Neural cell (in vitro differentiated cells): ENCODE data around the gene FAM53A. TPM values are rescaled to one million over a fixed set of nuclear protein-coding genes. Genes with fewer than 3 reads are reported as not detected.

Source experiments
- H2AFZ ChIP-seq: fragments of 200-600, 300-800 bp; sonication (generic), shearing (Covaris generic); 2 replicates; pipeline ENCODE4 v1.6.0; 2014; ENCODE audit warnings: low read depth, mild to moderate bottlenecking, antibody characterized with exemption, low read length, moderate library complexity
- H3F3A ChIP-seq: fragments of 200-600 bp; shearing (Covaris generic); 2 replicates; pipeline ENCODE4 v1.6.1; 2016; ENCODE audit warnings: mild to moderate bottlenecking, moderate library complexity, mixed read lengths, antibody characterized with exemption, low read length; ENCODE audit not compliant: insufficient read depth, poor library complexity, severe bottlenecking
- H3K27ac ChIP-seq: fragments of 200-600, 300-800 bp; sonication (generic), shearing (Covaris generic); 2 replicates; pipeline ENCODE4 v1.5.1; 2014; ENCODE audit warnings: mild to moderate bottlenecking, low read length, moderate library complexity
- H3K27me3 ChIP-seq: fragments of 300-800, 200-600 bp; sonication (generic), shearing (Covaris generic); 2 replicates; pipeline ENCODE4 v1.6.0; 2014; ENCODE audit warnings: mild to moderate bottlenecking, low read depth, low read length, moderate library complexity; ENCODE audit not compliant: insufficient read depth
- H3K36me3 ChIP-seq: fragments of 300-800, 200-600 bp; sonication (generic), shearing (Covaris generic); 2 replicates; pipeline ENCODE4 v1.5.1; 2014; ENCODE audit warnings: mild to moderate bottlenecking, antibody characterized with exemption, low read length, moderate library complexity; ENCODE audit not compliant: insufficient read depth
- H3K4me2 ChIP-seq: fragments of 300-800, 200-600 bp; sonication (generic), shearing (Covaris generic); 2 replicates; pipeline ENCODE4 v1.6.0; 2014; ENCODE audit warnings: mild to moderate bottlenecking, low read length
- H3K4me3 ChIP-seq: fragments of 300-800, 200-600 bp; sonication (generic), shearing (Covaris generic); 2 replicates; pipeline ENCODE4 v1.5.1; 2014; ENCODE audit warnings: mild to moderate bottlenecking, low read length, moderate library complexity
- H3K79me2 ChIP-seq: fragments of 200-600 bp; shearing (Covaris generic); replicated peaks from 2 replicates; pipeline ENCODE4 v1.6.0; 2014; ENCODE audit warnings: mild to moderate bottlenecking, low read length, moderate library complexity; ENCODE audit not compliant: insufficient read depth
- H3K9ac ChIP-seq: fragments of 300-800, 200-600 bp; sonication (generic), shearing (Covaris generic); 2 replicates; pipeline ENCODE4 v1.6.1; 2016; ENCODE audit warnings: mild to moderate bottlenecking, low read length, mixed read lengths
- H3K9me2 ChIP-seq: fragments of 200-600 bp; shearing (Covaris generic); 2 replicates; pipeline ENCODE4 v1.6.1; 2016; ENCODE audit warnings: mild to moderate bottlenecking, low read length, mixed read lengths; ENCODE audit not compliant: insufficient read depth
- H3K9me3 ChIP-seq: fragments of 200-600, 300-800 bp; sonication (generic), shearing (Covaris generic); 2 replicates; pipeline ENCODE4 v1.6.1; 2016; ENCODE audit warnings: mild to moderate bottlenecking, mixed run types, low read length, moderate library complexity, mixed read lengths
- H4K20me1 ChIP-seq: fragments of 200-600 bp; shearing (Covaris generic); 2 replicates; pipeline ENCODE4 v1.6.1; 2016; ENCODE audit warnings: mild to moderate bottlenecking, mixed run types; ENCODE audit not compliant: insufficient read depth
- CTCF ChIP-seq: fragments of 450-650 bp; IDR thresholded peaks from 2 replicates; pipeline ENCODE4 v1.5.1; 2014; ENCODE audit warnings: antibody characterized with exemption, mild to moderate bottlenecking, moderate library complexity; ENCODE audit not compliant: poor library complexity, severe bottlenecking
- EP300 ChIP-seq: fragments of 450-650 bp; conservative IDR thresholded peaks from 2 replicates; pipeline ENCODE4 v1.6.1; 2014; ENCODE audit warnings: antibody characterized with exemption, mild to moderate bottlenecking, moderate library complexity; ENCODE audit not compliant: poor library complexity, severe bottlenecking
- EZH2 ChIP-seq: fragments of 200-600, 300-800 bp; shearing (Covaris generic), sonication (generic); IDR thresholded peaks from 2 replicates; pipeline ENCODE4 v1.6.1; 2014; ENCODE audit warnings: antibody characterized with exemption, low read length, borderline replicate concordance, mild to moderate bottlenecking; ENCODE audit not compliant: insufficient read depth, poor library complexity, severe bottlenecking
- MXI1 ChIP-seq: fragments of 450-650 bp; conservative IDR thresholded peaks from 2 replicates; pipeline ENCODE4 v1.6.1; 2014; ENCODE audit warnings: antibody characterized with exemption, mild to moderate bottlenecking; ENCODE audit not compliant: poor library complexity, severe bottlenecking
- POLR2AphosphoS5 ChIP-seq: IDR thresholded peaks from 2 replicates; pipeline ENCODE4 v1.6.1; 2012
- RAD21 ChIP-seq: fragments of 450-650 bp; conservative IDR thresholded peaks from 2 replicates; pipeline ENCODE4 v1.6.1; 2014; ENCODE audit warnings: antibody characterized with exemption, mild to moderate bottlenecking, moderate library complexity
- REST ChIP-seq: IDR thresholded peaks from 2 replicates; pipeline ENCODE4 v1.6.1; 2012; ENCODE audit warnings: borderline replicate concordance
- SMC3 ChIP-seq: fragments of 450-650 bp; conservative IDR thresholded peaks from 2 replicates; pipeline ENCODE4 v1.6.1; 2014; ENCODE audit warnings: antibody characterized with exemption, mild to moderate bottlenecking, moderate library complexity; ENCODE audit not compliant: poor library complexity
- TAF1 ChIP-seq: IDR thresholded peaks from 2 replicates; pipeline ENCODE4 v1.6.1; 2012; ENCODE audit warnings: low read depth
- polyA plus RNA-seq: library from polyadenylated mRNA; depleted of rRNA; stranded (reverse); fragments of >200 nt; gene quantifications from 2 replicates; pipeline ENCODE4 v1.2.3, GENCODE V29; 2014

FAM53A gene
- polyA plus RNA-seq, 1 donor from 2014 or later, result not detected

- no peaks in the 10 kb centered on the region for H3K9me2 ChIP-seq
Observed at GRCh38 chr4:1630266-1630665, 53.8 kb downstream of the FAM53A start.

GRCh38 chr4:1629699-1630083, 54.4 kb downstream of the FAM53A start:
- no peaks in the 10 kb centered on the region for H3K79me2 ChIP-seq
- no peaks in the 10 kb centered on the region for H4K20me1 ChIP-seq
- H3K9me2 ChIP-seq, result no peaks in the 10 kb centered on the region
- H3K36me3 ChIP-seq, result no peaks in the 10 kb centered on the region
- no peaks in the 10 kb centered on the region for H3K9me3 ChIP-seq
- H3K4me3 ChIP-seq, result no peak overlapping the region
- H3K27me3 ChIP-seq, result no peaks in the 10 kb centered on the region
- H2AFZ ChIP-seq, result no peak overlapping the region
- H3K4me2 ChIP-seq, result no peak overlapping the region
- H3K27ac ChIP-seq, result no peak overlapping the region
- no peak for TF ChIP-seq EZH2
- no peak for TF ChIP-seq MXI1
- no peak for TF ChIP-seq RAD21
- TF ChIP-seq CTCF, result no peak
- no peak for TF ChIP-seq POLR2AphosphoS5
- no peak for TF ChIP-seq REST
- TF ChIP-seq SMC3, result no peak
- TF ChIP-seq EP300, result no peak
- no peak for TF ChIP-seq TAF1
- H3F3A ChIP-seq, result no peaks in the 10 kb centered on the region
- no peak overlapping the region for H3K9ac ChIP-seq

More at GRCh38 chr4:1630266-1630665, 53.8 kb downstream of the FAM53A start:
- Histone ChIP-seq H3K27me3 (no peaks in the 10 kb centered on the region), H3K4me3 (no peak overlapping the region), H3K79me2 (no peaks in the 10 kb centered on the region), H3F3A (no peaks in the 10 kb centered on the region), H3K9ac (no peak overlapping the region), H3K4me2 (no peak overlapping the region), H4K20me1 (no peaks in the 10 kb centered on the region), H3K27ac (no peak overlapping the region), H3K9me3 (no peaks in the 10 kb centered on the region), H2AFZ (no peak overlapping the region), H3K36me3 (no peaks in the 10 kb centered on the region)
- TF ChIP-seq EP300 (no peak), MXI1 (no peak), POLR2AphosphoS5 (no peak), TAF1 (no peak)
